Renal cortex interstitium (tissue), 11 donors: Measurements from ENCODE around the gene LNX1. TPM values are rescaled to one million over a fixed set of nuclear protein-coding genes. Genes with fewer than 3 reads are reported as not detected.

Experiments
- DNase-seq, 11 donors: peaks; one replicate each; pipeline ENCODE4 v3.0.0-alpha.2; 2013; ENCODE audit warnings: low read depth in 9 of 11, low spot score in 4 of 11; ENCODE audit errors: extremely low read depth in 1 of 11
- polyA plus RNA-seq, 3 donors: library from polyadenylated mRNA; unstranded; fragments of 120-200 nt; gene quantifications; one replicate each; pipeline ENCODE4 v1.2.1, GENCODE V29; 2013; ENCODE audit not compliant: insufficient read length in 3 of 3

Gene LNX1
- polyA plus RNA-seq, 3 donors, result 13.4 to 18.8 (median 16.4) TPM

DNA sequence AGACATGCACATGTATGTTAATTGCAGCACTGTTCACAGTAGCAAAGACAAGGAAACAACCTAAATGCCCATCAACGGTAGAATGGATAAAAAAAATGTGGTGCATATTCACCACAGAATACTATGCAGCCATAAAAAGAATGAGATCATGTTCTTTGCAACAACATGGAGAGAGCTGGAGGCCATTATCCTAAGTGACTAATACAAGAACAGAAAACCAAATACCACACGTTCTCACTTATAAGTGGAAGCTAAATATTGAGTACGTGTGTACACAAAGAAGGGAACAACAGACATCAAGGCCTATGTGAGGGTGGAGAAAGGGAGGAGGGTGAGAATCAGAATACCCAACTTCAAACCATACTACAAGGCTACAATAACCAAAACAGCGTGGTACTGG is 17.4 kb upstream of the LNX1 start:
- DNase-seq, result no peak

DNA sequence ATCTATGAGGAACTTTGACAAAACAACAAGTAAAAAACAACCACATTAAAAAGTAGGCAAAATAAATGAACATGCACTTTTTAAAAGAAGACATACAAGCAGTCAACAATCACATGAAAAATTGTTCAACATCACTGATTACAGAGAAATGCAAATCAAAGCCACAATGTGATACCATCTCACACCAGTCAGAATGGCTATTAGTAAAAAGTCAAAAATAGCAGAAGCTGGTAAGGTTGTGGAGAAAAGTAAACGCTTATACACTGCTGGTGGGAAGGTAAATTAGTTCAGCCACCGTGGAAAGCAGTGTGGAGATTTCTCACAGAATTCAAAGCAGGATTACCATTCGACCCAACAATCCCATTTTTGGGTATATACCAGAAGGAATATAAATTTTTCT is 17.0 kb upstream of the LNX1 start:
- DNase-seq, result no peak

DNA sequence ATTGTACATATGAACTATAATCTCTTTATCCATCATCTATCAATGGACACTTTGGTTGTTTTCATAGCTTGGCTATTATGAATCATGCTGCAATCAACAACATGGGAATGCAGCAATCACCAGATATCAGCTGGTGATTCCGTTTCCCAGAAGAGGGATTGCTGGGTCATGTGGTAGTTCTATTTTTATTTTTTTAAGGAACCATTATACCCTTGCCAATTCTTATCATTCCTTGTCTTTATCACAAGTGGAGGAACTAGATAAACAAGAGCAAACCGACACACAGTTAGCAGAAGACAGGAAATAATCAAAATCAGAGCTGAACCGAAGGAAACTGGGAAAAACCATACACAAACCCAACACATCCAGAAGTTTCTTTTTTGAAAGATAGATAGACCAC is 14.5 kb upstream of the LNX1 start:
- no peak for DNase-seq

DNA sequence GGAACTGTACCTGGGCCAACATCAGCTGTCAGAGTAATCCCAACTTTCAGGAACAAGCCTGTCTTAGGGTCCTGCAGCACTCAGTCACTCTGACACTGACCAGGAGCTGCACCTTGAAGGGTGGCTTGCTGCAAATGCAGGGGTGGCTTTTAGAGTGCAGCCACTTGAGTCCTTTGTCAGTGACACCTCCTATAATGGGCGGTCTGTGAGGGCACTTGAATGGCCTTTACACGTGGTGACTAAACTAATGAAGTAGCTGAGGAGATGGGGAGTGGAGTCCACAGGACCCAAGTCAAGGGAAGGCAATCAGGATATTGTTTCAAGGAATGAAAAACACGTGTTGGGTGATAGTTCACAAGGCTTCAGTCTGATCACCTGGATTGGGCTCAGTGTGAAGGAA is 11.1 kb upstream of the LNX1 start:
- DNase-seq, result no peak

DNA sequence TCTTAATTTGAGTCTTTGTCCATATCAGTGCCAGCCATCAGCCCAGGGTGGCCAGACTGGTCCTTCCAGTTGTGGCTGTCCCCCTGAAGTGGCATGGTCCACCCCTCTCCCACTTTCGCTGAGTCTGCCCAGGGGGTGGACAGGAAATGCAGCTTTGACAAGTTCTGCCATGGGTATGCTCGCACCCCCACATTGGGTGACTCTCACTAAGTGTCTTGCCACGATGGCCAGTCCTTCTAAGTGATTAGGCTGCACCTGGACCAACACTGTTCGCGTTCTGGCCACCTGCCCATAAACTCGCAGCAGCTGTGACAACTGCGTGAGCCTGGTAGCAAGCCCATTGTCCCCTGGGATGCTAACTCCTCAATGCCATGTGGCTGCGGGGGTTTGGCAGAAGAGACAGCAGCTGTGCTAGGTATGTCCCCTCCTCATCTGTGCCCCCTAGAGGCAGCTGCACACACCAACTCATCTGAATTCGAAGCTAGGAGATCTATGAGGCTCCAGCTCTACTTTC is 10.0 kb upstream of the LNX1 start:
- DNase-seq, result no peak

DNA sequence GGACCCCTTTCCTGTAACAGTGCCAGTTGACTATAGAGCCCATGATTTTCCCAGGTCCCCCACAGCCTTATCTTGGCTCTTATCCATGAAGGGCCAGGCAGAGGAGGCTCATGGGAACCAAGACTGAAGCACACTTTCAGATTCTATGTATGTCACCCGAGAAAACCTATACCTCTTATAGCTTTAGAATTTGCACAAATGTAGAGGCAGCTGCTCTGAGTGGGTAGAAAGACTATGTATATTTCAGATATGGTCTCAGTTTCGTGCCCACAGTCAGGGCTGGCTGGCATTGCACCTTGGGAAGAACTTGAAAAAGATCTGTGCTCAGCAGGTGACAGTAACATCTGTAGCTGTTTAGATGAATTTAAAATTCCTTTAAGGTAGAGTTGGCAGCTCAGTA is 8.3 kb upstream of the LNX1 start:
- no peak for DNase-seq

DNA sequence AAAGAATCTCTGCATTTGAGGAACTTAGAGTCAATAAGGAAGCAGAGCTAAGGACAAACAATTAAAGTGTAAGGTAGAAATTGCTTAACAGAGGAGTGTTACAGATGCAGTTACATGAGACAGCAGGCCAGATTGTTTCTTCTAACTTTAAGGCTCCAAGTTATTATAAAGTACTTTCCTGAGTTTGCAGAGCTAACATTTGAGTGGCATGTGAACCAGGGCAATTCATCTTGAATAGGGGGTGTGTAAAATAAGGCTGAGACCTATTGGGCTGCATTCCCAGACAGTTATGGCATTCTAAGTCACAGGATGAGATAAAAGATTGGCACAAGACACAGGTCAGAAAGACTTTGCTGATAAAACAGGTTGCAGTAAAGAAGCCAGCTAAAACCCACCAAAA is 7.6 kb upstream of the LNX1 start:
- no peak for DNase-seq

DNA sequence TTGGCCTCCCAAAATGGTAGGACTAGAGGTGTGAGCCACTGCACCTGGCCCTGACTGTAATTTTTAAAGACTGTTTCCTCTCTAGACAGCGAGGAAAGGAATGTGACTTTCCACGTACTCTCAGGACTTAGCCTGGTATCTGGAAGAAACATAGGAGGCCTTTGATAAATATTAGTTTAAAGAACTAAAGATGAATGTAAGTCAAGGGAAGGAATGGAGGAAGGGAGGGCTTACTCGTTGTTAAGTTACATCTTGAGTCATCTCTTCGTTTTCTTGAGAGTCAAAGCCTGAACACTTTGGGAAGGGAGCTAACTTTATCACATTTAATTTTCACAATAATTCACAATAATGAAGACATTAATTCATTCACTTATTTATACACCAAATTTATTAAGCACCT is 7.2 kb upstream of the LNX1 start:
- no peak for DNase-seq

DNA sequence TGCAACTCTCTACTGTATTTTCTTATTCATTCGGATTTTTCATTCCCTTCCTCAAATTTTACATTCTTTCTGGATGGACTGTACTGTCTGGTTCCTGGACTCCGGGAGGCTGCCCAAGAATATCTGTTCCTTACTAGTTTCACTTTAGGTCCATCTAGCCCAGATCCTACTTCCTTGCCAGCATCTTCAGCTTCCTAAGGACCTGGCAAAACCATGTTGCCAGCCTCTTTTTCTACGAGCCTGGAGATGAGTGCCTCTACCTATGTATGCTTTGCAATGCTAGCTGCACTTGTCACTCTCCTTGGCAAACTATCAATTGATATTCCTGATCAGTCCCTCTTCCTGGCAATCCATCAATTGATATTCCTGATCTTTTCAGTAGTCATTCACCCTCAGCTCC is 5.6 kb upstream of the LNX1 start:
- DNase-seq, result no peak

DNA sequence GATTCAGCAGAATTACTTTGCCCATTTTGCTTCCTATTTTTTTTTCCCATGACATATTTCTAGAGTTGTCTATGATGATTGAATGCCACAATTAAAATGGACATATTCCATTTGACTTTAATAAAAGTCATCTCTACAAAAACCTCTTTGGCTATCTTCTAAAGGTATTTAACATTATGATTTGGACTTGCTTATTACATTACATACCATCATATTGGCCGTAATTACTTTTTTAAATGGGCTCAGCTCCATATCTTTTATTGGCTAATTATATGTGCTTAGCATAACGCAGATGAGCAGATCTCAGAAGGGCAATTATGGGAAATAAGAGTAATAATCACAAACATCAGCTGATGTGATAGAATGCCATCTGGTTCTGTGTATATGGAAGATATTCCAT is 4.5 kb upstream of the LNX1 start:
- no peak for DNase-seq

DNA sequence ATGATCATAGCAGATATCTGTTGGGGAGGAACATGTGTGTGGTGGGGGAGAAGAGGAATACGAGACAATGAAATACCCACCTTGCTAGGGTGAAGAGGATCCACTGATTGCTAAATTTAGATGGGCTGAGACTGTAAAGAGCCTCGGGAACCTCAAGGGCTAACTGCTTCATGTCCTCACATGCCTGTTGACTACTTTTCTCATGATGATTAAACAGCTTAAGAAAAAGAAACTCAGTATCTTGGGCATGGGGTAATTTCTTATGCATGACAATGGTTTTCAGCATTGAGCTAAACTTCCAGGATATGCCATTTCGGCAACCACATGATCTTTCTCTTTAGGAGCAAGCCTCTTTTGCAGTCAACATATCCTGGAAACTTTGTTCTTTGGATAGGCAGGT is 3.9 kb upstream of the LNX1 start:
- DNase-seq, result no peak

DNA sequence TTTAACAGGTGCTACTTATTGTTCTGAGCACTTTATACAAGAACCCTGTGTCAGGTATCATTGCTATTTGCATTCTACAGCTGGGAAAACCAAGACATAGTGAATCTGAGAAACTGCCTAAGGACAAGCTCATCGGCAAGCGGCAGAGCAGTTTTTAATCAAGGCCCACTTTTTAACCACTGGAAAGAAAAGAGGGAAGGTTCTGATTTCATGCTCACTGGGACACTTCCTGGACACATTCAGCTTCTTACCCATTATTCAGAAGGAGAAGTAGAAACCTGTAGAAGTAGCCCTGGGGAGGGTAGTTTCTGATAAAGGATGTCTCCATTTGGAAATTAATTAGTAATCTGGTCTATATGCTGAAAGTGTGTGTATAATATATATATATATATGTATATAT is 2.5 kb upstream of the LNX1 start:
- no peak for DNase-seq

DNA sequence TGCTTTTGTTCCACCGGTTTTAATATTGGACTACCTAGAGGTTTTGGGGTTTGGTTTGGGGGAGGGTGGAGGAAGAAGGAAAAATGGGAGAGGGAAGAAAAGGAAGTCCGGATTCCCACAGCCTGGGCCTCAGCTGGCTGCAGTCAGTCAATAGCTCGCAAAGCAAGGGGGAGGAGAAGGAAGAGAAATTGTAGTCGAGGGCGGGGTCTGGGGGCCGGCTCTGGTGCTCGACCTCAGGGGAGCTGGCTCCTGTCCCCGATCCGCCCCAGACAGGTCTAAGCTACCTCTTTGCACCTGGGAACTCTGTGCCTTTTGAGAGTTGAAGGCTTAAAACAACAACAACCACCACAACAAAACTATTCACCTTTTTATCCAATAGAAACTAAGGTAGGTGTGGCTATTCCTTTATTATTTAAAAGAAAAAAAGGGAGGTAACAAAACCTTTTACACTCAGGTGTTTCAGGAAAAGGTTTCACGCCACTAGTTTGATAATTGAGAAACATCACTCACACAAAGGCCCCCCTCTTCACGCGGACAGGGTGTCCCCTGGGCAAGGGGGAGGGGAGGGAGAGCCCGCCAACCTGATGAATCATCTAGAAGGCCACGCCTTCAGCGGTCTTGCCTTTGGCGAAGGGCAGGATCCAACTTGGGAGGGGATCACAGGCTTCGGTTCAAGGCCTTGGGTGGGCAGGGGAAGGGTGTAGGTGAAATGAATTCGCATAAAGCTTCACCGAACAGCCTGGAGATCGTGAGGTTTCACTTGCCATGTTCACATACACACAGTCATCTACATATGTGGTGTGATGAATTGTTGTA is 1.6 kb upstream of the LNX1 start:
- peak in 2 of 11 donors; percentile 52 to 59 for DNase-seq

DNA sequence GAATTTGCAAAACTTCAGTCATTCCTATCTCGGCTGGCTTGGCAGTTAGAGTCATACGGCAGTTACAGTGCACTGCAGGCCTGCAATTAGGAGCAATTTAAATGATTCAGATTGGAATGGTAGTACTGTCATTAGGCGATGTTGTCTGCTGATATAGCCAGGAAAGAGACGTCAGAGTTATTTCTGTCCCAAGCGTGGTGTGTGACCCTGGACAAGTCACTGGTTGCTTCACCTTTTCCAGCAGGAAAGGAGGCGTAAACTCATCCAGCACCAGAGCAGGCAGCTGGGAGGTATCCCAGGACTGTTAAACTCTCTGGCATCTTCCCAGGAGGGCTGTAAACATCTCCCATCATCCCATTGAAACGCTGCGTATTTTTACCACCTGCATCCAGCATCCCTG is 836 bp upstream of the LNX1 start:
- DNase-seq, result no peak

DNA sequence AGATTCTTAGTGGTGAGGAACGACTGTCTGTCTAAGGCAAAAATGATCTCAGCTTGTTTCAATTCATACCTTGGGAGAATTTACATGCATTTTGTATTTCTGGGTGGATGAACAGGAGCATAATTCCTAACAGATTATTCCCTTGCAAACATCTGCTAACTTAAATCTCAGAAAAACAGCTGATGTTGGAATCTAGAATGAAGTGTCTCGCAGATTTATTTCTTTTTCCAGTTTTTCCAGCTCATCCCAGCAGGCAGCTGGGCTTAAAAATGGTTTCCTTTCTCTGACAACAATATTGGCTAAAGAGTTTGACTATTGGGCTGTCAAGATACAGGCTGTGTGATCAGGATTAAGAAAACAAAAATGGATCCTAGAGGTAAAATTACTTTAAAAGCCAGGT is 1.1 kb downstream of the LNX1 start:
- no peak for DNase-seq

DNA sequence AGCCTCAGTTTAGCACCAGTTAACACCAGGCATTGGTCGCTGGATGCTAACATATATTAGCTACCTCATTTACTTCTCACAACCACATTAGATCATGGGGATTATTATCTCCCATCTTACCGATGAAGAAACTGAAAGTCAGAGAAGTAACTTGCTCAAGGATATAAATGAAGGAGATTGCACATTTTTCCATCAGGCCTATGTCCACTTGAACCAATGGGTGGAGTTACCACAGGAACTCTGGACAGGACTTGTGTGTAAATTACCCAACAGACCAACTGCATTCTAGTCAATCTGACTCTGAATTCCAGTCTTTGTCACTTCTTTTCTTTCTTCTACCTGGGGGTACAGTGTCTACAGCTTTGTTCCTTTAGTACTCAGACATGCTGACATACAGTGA is 1.8 kb downstream of the LNX1 start:
- DNase-seq, result no peak

DNA sequence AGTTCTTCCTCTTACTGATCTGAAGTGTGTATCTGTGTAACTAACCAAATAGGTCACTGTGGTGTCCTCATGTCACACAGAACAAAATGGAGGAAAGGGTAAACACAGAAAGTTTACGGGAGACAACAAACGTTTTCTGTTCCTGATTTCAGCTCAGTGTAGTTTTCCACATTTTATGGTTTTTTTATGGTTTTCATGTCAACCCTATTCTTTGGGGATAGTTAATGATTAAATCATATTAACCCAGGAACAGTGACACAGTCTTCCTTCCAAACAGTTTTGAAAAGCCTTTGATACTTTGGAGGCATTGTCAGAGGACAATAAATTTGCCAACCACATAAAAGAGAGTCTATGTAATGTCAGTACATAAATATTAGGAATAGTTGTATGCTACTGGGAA is 4.2 kb downstream of the LNX1 start:
- peak in 1 of 11 donors; percentile 36 for DNase-seq

DNA sequence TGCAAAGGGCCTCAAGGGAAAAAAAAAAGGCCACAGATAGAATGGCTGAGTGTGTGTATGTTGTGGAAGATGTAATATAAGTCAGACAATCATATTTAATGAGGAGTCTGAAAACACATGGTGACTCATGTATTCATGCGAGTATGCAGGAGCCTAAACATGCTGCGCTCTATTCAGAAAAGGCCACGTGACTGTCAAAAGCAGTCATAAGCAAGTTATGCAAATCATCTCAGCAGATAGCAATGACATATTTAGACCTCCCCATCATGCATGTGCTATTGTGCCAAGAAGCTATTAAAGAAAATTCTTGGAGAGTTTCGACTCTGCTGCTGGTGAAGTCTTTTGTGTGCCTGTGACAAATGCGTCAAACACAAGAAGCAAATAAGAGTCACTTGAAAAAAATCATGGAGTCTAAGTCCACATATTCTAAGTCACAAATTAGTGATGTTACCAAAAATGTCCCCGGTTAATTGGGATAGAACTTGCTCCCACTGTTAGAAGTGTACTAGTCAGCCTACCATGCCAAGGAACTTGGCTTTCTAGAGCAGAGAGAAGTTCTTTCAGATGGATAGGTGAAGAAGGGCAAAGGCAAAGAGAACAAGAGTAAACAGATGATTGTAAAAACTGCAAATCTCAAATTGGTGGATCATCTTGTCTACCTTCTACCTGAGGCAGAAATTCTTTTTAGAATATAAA is 5.0 kb downstream of the LNX1 start:
- DNase-seq, result no peak

DNA sequence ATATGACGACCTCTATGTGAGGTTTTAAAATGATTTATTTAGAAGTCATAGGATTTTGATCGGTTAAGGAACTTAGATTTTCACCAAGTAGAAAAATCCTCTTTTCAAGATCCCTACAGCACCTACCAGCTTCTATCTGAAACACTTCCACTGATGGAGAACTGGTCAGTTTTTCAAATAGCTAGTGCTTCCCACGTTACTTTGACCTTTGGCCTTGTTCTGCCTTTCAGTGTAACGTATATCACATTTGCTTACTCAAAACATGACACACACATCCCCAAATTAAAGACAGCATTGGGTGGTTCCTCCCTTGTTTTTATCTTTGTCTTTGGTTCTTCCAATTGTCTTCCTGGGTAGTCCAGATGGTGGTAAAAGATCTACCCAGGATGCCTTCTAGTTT is 6.6 kb downstream of the LNX1 start:
- DNase-seq, result no peak

DNA sequence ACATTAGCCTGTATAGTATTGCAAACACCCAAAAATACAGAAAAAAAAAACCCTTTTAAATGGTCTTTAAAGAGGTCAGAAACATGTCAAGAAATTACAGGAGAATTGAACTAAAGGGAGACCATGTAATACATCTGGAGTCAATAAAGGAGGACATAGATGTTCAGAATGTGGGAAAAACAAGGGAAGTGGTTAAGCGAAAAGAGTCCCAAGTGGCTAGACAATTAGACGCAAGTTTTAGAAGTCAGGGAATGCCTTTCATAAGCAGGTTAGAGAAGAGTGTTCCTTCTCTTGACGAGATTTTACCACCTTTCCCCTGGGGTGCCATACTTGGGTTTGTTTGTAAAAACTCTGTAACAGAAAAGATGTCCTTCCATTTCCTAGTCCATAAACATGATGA is 7.8 kb downstream of the LNX1 start:
- DNase-seq, result no peak

DNA sequence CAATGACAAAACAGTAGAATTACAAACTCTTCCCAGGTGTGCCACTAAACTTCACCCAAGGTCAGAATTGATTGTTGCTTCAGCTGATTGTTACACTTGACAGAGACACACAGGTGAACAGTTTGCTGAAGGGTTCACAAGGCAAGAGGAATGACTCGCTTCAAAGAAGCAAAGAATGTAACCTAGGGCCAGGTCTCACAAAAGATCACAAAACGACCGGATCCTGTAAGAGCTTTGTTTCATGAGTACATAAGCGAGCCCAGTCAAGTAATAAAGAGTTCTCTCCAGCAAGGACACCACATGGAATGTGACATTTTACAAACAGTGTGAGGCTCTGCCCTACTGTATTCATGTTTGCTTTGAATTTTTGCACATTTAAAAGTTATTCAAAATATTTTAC is 9.1 kb downstream of the LNX1 start:
- DNase-seq, result no peak
